ENCODE data around the gene RAD9A. TPM values are rescaled to one million over a fixed set of nuclear protein-coding genes. Genes with fewer than 3 reads are reported as not detected.
A peak's percentile ranks its signal among the peaks of the same experiment; 100 is the strongest.

RAD9A gene
- total RNA-seq, 1 donor from 2014 or later, result 22.6 TPM

- TF ChIP-seq CTCF (IDR thresholded peaks at IDR 0.05), result no peak
- no peak for DNase-seq (ENCODE audit: low spot score in 2 of 2)
- intact Hi-C loops (cut with DNase I), result loop anchor here (1.0 kb wide), 2 partner anchors 17 to 21 kb away; partner anchors contain the start of genes POLD4 and RAD9A
- H3K4me1 ChIP-seq, result peaks cover 0 to 34% of the 10 kb centered on the region in 2 donors
- H3K27ac ChIP-seq, result peak overlapping the region; percentile 97 to 98
- H3K4me3 ChIP-seq, result peak overlapping the region; percentile 97
- H3K27me3 ChIP-seq, result no peaks in the 10 kb centered on the region
- no peaks in the 10 kb centered on the region for H3K9me3 ChIP-seq
- no peaks in the 10 kb centered on the region for H3K36me3 ChIP-seq
Observed at GRCh38 chr11:67374571-67375281, 17.1 kb upstream of the RAD9A start.

GRCh38 chr11:67375320-67376055 is 16.3 kb upstream of the RAD9A start:
- TF ChIP-seq CTCF (IDR thresholded peaks at IDR 0.05), result no peak
- Histone ChIP-seq H3K36me3 (no peaks in the 10 kb centered on the region), H3K4me3 (no peak overlapping the region), H3K27me3 (no peaks in the 10 kb centered on the region), H3K9me3 (no peaks in the 10 kb centered on the region), H3K27ac (peak overlapping the region in 1 of 2 donors; percentile 98), H3K4me1 (peaks cover 0 to 30% of the 10 kb centered on the region in 2 donors)
- intact Hi-C loops (cut with DNase I), result no loop called here
- no peak for DNase-seq (ENCODE audit: low spot score in 2 of 2)

GRCh38 chr11:67376063-67376820 is 15.5 kb upstream of the RAD9A start:
- H3K4me3 ChIP-seq, result no peak overlapping the region
- no peaks in the 10 kb centered on the region for H3K9me3 ChIP-seq
- H3K27ac ChIP-seq, result no peak overlapping the region
- H3K36me3 ChIP-seq, result no peaks in the 10 kb centered on the region
- H3K4me1 ChIP-seq, result peaks cover 0 to 22% of the 10 kb centered on the region in 2 donors
- H3K27me3 ChIP-seq, result no peaks in the 10 kb centered on the region
- no peak for TF ChIP-seq CTCF (IDR thresholded peaks at IDR 0.05)
- intact Hi-C loops (cut with DNase I), result no loop called here
- no peak for DNase-seq (ENCODE audit: low spot score in 2 of 2)

- Histone ChIP-seq H3K36me3 (no peaks in the 10 kb centered on the region), H3K4me3 (no peak overlapping the region), H3K4me1 (peaks cover 0 to 14% of the 10 kb centered on the region in 2 donors), H3K9me3 (no peaks in the 10 kb centered on the region), H3K27me3 (no peaks in the 10 kb centered on the region), H3K27ac (no peak overlapping the region)
- no peak for TF ChIP-seq CTCF (IDR thresholded peaks at IDR 0.05)
- intact Hi-C loops (cut with DNase I), result no loop called here
- DNase-seq (ENCODE audit: low spot score in 2 of 2), result no peak
Observed at GRCh38 chr11:67376873-67377808, 14.6 kb upstream of the RAD9A start.

- Histone ChIP-seq H3K4me3 (no peak overlapping the region), H3K27me3 (no peaks in the 10 kb centered on the region), H3K27ac (no peak overlapping the region), H3K9me3 (no peaks in the 10 kb centered on the region), H3K4me1 (peaks cover 0 to 14% of the 10 kb centered on the region in 2 donors), H3K36me3 (no peaks in the 10 kb centered on the region)
- no peak for DNase-seq (ENCODE audit: low spot score in 2 of 2)
- no peak for TF ChIP-seq CTCF (IDR thresholded peaks at IDR 0.05)
- intact Hi-C loops (cut with DNase I), result no loop called here
Observed at GRCh38 chr11:67378544-67378943, 13.2 kb upstream of the RAD9A start.
